ENCODE results near the gene TRIM71.
"Not testable (repeated sequence)": the region's sequence is repeated elsewhere in the genome, so short reads cannot be mapped to it uniquely, and the experiment has no call there.

The TRIM71 gene

GRCh38 chr3:32934150-32934742 lies 116.4 kb downstream of the TRIM71 start:
- H3K9me3 ChIP-seq (ENCODE audit: control insufficient read depth, insufficient read depth, low read length) = no peaks in the 10 kb centered on the region
- no peaks in the 10 kb centered on the region for H3K27me3 ChIP-seq (ENCODE audit: control insufficient read depth, insufficient read depth, low read length)
- H3K4me3 ChIP-seq (ENCODE audit: low read depth, low read length) = no peak overlapping the region
- H3K9ac ChIP-seq (ENCODE audit: low read depth, low read length) = no peak overlapping the region
- no peaks in the 10 kb centered on the region for H3K36me3 ChIP-seq (ENCODE audit: control insufficient read depth, insufficient read depth, low read length)
- H3K4me1 ChIP-seq (ENCODE audit: control insufficient read depth, insufficient read depth, low read length) = peaks cover 3% of the 10 kb centered on the region

GRCh38 chr3:32937331-32937730 lies 119.5 kb downstream of the TRIM71 start:
- no peak overlapping the region for H3K4me3 ChIP-seq (ENCODE audit: low read depth, low read length)
- no peaks in the 10 kb centered on the region for H3K9me3 ChIP-seq (ENCODE audit: control insufficient read depth, insufficient read depth, low read length)
- H3K36me3 ChIP-seq (ENCODE audit: control insufficient read depth, insufficient read depth, low read length) = no peaks in the 10 kb centered on the region
- H3K4me1 ChIP-seq (ENCODE audit: control insufficient read depth, insufficient read depth, low read length) = no peaks in the 10 kb centered on the region
- H3K27me3 ChIP-seq (ENCODE audit: control insufficient read depth, insufficient read depth, low read length) = no peaks in the 10 kb centered on the region
- H3K9ac ChIP-seq (ENCODE audit: low read depth, low read length) = no peak overlapping the region

- not testable (repeated sequence) for H3K4me3 ChIP-seq (ENCODE audit: low read depth, low read length); H3K9ac ChIP-seq (ENCODE audit: low read depth, low read length); H3K4me1 ChIP-seq (ENCODE audit: control insufficient read depth, insufficient read depth, low read length); H3K9me3 ChIP-seq (ENCODE audit: control insufficient read depth, insufficient read depth, low read length); H3K27me3 ChIP-seq (ENCODE audit: control insufficient read depth, insufficient read depth, low read length); H3K36me3 ChIP-seq (ENCODE audit: control insufficient read depth, insufficient read depth, low read length)
These were observed 121.9 kb downstream of the TRIM71 start for GRCh38 chr3:32939531-32940284.

- H3K4me1 ChIP-seq (ENCODE audit: control insufficient read depth, insufficient read depth, low read length) = no peaks in the 10 kb centered on the region
- no peaks in the 10 kb centered on the region for H3K36me3 ChIP-seq (ENCODE audit: control insufficient read depth, insufficient read depth, low read length)
- H3K27me3 ChIP-seq (ENCODE audit: control insufficient read depth, insufficient read depth, low read length) = no peaks in the 10 kb centered on the region
- H3K4me3 ChIP-seq (ENCODE audit: low read depth, low read length) = no peak overlapping the region
- no peak overlapping the region for H3K9ac ChIP-seq (ENCODE audit: low read depth, low read length)
- no peaks in the 10 kb centered on the region for H3K9me3 ChIP-seq (ENCODE audit: control insufficient read depth, insufficient read depth, low read length)
These were observed 122.9 kb downstream of the TRIM71 start for GRCh38 chr3:32940726-32941125.

- Histone ChIP-seq H3K9me3 (ENCODE audit: control insufficient read depth, insufficient read depth, low read length) (no peaks in the 10 kb centered on the region), H3K4me1 (ENCODE audit: control insufficient read depth, insufficient read depth, low read length) (no peaks in the 10 kb centered on the region), H3K36me3 (ENCODE audit: control insufficient read depth, insufficient read depth, low read length) (no peaks in the 10 kb centered on the region), H3K4me3 (ENCODE audit: low read depth, low read length) (no peak overlapping the region), H3K9ac (ENCODE audit: low read depth, low read length) (no peak overlapping the region), H3K27me3 (ENCODE audit: control insufficient read depth, insufficient read depth, low read length) (no peaks in the 10 kb centered on the region)
These were observed 127.3 kb downstream of the TRIM71 start for GRCh38 chr3:32945136-32945535.

GRCh38 chr3:32945598-32945997 lies 127.8 kb downstream of the TRIM71 start:
- H3K9me3 ChIP-seq (ENCODE audit: control insufficient read depth, insufficient read depth, low read length); H3K4me1 ChIP-seq (ENCODE audit: control insufficient read depth, insufficient read depth, low read length); H3K4me3 ChIP-seq (ENCODE audit: low read depth, low read length); H3K27me3 ChIP-seq (ENCODE audit: control insufficient read depth, insufficient read depth, low read length); H3K9ac ChIP-seq (ENCODE audit: low read depth, low read length); H3K36me3 ChIP-seq (ENCODE audit: control insufficient read depth, insufficient read depth, low read length): not testable (repeated sequence)

GRCh38 chr3:32946973-32947788 lies 129.4 kb downstream of the TRIM71 start:
- no peaks in the 10 kb centered on the region for H3K4me1 ChIP-seq (ENCODE audit: control insufficient read depth, insufficient read depth, low read length)
- H3K36me3 ChIP-seq (ENCODE audit: control insufficient read depth, insufficient read depth, low read length) = no peaks in the 10 kb centered on the region
- H3K27me3 ChIP-seq (ENCODE audit: control insufficient read depth, insufficient read depth, low read length) = no peaks in the 10 kb centered on the region
- no peak overlapping the region for H3K9ac ChIP-seq (ENCODE audit: low read depth, low read length)
- H3K4me3 ChIP-seq (ENCODE audit: low read depth, low read length) = no peak overlapping the region
- no peaks in the 10 kb centered on the region for H3K9me3 ChIP-seq (ENCODE audit: control insufficient read depth, insufficient read depth, low read length)

Data from iPS-15b (cell line).